GM10266 (cell line): ENCODE measurements around the gene IPO5.

Experiments
- DNase-seq: peaks from one replicate; pipeline ENCODE4 v3.0.0; 2012; ENCODE audit errors: extremely low spot score
- CTCF ChIP-seq: IDR thresholded peaks from 2 replicates; pipeline ENCODE4 v1.5.1; 2012; ENCODE audit warnings: mild to moderate bottlenecking, low read depth; ENCODE audit not compliant: control insufficient read depth, insufficient read depth; ENCODE audit errors: missing control alignments

The IPO5 gene

GRCh38 chr13:97971519-97971918 is 18.0 kb downstream of the IPO5 start:
- no peak for TF ChIP-seq CTCF
- no peak for DNase-seq

DNA sequence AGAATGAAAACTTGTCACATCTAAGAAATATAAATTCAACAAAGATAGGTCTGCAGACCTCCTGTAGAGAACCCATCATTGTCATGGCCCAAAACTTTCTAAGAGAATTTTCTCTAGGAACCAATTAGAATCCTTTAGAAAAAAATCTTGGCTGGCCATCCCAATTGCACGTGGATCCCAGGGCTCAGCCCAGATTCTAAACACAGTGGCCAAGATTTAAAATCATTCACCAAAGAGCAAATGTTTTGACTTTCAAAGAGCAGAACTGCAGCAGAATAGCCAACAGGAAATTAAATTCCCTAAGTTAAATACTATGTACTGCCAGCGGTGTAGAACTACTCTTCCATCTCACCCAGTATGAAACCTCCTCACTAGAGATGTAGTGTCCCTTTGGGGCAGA is 21.3 kb downstream of the IPO5 start:
- no peak for DNase-seq
- no peak for TF ChIP-seq CTCF

DNA sequence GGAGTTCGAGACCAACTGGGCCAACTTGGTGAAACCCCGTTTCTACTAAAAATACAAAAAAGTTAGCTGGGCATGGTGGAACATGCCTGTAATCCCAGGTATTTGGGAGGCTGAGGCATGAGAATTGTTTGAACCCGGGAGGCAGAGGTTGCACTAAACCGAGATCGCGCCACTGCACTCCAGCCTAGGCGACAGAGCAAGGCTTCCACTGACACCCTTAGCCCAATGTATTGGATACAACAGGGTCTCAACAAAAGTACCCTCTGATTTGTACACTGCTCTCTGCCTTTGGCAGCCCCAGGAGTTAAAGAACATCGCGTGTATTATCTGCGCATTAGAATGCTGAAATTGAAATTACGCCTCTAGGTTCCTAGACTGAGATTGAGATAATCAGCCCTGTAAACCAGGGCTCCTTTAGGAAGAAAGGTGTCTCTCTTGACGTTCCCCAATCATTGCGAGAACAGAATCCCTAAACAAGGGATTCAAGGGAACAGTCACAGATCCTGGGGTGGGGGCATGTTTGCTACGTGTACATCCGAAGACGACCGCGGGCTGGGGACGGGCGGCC is 21.9 kb downstream of the IPO5 start:
- DNase-seq = no peak
- TF ChIP-seq CTCF = no peak

- peak; percentile 99 for DNase-seq
- TF ChIP-seq CTCF = no peak
These were observed 22.6 kb downstream of the IPO5 start for GRCh38 chr13:97975848-97976609.

DNA sequence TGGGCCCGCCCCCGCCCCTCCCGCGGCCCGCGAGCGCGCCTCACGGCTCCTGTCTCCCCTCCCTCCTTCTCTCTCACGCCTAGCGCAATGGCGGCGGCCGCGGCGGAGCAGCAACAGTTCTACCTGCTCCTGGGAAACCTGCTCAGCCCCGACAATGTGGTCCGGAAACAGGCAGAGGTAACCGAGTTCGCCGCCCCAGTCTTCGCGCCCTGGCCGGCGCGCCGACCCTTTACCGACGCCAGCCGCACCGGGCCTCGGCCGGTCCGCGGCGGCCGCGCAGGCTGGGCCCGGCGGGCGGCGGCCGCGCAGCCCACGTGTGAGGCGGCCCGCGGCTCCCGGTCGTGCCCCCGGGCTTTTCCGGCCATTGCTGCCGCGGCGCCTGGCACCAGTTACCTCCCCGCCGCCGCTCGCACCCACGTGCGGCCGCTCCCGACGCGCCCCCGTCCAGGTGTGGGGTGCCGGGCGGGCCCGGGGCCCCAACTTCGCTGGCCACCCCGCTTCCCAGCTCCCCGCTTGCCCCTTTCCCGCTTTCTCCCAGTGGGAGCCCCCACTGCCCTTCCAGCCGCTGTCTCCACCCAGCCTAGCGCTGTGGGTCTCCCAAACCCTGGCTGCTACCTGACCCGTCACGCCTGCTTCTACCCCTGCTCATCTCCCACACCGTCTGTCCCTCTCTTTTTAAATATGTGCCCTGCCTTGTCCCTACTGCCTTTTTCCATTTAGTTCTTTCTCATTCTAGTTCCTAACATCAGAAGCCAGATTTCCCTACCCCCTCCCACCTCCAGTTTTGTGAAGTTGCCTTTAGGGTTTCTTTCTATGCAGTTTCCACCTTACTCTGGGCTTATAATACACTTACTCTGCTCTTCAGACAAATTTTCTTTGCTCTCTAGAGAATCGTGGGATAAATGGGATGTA is 23.4 kb downstream of the IPO5 start:
- peak; percentile 70 for DNase-seq
- no peak for TF ChIP-seq CTCF

- TF ChIP-seq CTCF = no peak
These were observed 24.5 kb downstream of the IPO5 start for GRCh38 chr13:97977982-97978381.

More at GRCh38 chr13:97977982-97978381, 24.5 kb downstream of the IPO5 start:
- no peak for DNase-seq
